SJSA1 (cell line): ENCODE data around the gene NOL12. TPM values are rescaled to one million over a fixed set of nuclear protein-coding genes. Genes with fewer than 3 reads are reported as not detected.
"Not testable (repeated sequence)": the region's sequence is repeated elsewhere in the genome, so short reads cannot be mapped to it uniquely, and the experiment has no call there.

ENCODE experiments used
- DNase-seq, 2 experiments: peaks; one replicate each; pipeline ENCODE4 v3.0.0-alpha.2; 2015 to 2020; ENCODE audit warnings: low spot score in 2 of 2, low read depth in 1 of 2
- H3K27ac ChIP-seq: fragments of 250-450 bp; sonication (Bioruptor Pico); 2 replicates; pipeline ENCODE4 v1.5.1; 2020; ENCODE audit warnings: mild to moderate bottlenecking, moderate library complexity
- H3K27me3 ChIP-seq: fragments of 250-450 bp; sonication (Bioruptor Pico); replicated peaks from 2 replicates; pipeline ENCODE4 v1.5.1; 2020; ENCODE audit warnings: mild to moderate bottlenecking, moderate library complexity
- H3K36me3 ChIP-seq: fragments of 250-450 bp; sonication (Bioruptor Pico); 2 replicates; pipeline ENCODE4 v1.5.1; 2020; ENCODE audit warnings: mild to moderate bottlenecking
- H3K4me1 ChIP-seq: fragments of 250-450 bp; sonication (Bioruptor Pico); replicated peaks from 2 replicates; pipeline ENCODE4 v1.6.1; 2021; ENCODE audit warnings: mild to moderate bottlenecking
- H3K4me3 ChIP-seq: fragments of 250-450 bp; sonication (Bioruptor Pico); 2 replicates; pipeline ENCODE4 v1.5.1; 2020; ENCODE audit warnings: mild to moderate bottlenecking
- H3K9me3 ChIP-seq: fragments of 250-450 bp; sonication (Bioruptor Pico); replicated peaks from 2 replicates; pipeline ENCODE4 v1.5.1; 2020; ENCODE audit warnings: mild to moderate bottlenecking
- total RNA-seq: library from RNA; depleted of rRNA; stranded (reverse); fragments of >200 nt; shearing (Covaris generic); gene quantifications from 2 replicates; pipeline ENCODE4 v1.2.3, GENCODE V29; 2014

NOL12 gene
- total RNA-seq, 1 experiment from 2014 or later, result 38.0 TPM

- no peak overlapping the region for H3K27ac ChIP-seq
- peaks cover 13% of the 10 kb centered on the region for H3K4me1 ChIP-seq
- H3K36me3 ChIP-seq, result peaks cover 20% of the 10 kb centered on the region
- H3K4me3 ChIP-seq, result no peak overlapping the region
- DNase-seq, result no peak
- H3K27me3 ChIP-seq, result no peaks in the 10 kb centered on the region
- no peaks in the 10 kb centered on the region for H3K9me3 ChIP-seq
Measured at GRCh38 chr22:37654563-37655251, 31.4 kb upstream of the NOL12 start.

DNA sequence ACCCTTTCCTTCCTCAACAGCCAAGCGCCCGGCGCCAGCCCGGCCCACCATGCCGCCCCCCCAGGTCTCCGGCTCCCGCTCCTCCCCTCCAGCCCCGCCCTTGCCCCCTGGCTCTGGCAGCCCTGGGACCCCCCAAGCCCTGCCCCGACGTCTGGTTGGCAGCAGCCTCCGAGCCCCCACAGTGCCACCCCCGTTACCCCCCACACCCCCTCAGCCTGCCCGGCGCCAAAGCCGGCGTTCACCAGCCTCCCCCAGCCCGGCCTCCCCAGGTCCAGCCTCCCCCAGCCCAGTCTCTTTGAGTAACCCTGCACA, 30.9 kb upstream of the NOL12 start:
- H3K36me3 ChIP-seq, result peaks cover 15% of the 10 kb centered on the region
- H3K27ac ChIP-seq, result no peak overlapping the region

DNA sequence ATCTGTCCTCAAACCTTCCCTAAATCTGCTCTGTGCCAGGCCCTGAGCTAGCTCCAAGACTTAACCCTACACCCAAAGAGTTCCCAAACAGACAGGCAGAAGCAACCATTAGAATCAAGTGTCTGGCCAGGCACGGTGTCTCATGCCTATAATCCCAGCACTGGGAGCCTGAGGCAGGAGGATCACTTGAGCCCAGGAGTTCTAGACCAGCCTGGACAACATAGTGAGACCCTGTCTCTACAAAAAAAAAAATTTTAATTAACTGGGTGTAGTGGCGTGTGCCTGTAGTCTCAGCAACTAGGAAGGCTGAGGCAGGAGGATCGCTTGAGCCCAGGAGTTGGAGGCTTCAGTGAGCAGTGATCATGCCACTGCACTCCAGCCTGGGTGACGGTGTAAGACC, 29.6 kb upstream of the NOL12 start:
- not testable (repeated sequence) for H3K4me3 ChIP-seq, H3K27ac ChIP-seq, DNase-seq, H3K27me3 ChIP-seq, H3K9me3 ChIP-seq
- H3K36me3 ChIP-seq, result peaks cover 14% of the 10 kb centered on the region
- peaks cover 32% of the 10 kb centered on the region for H3K4me1 ChIP-seq

More for the DNA sequence above, 30.9 kb upstream of the NOL12 start:
- H3K4me3 ChIP-seq, result no peak overlapping the region
- peaks cover 18% of the 10 kb centered on the region for H3K4me1 ChIP-seq
- H3K9me3 ChIP-seq, result no peaks in the 10 kb centered on the region
- no peak for DNase-seq
- no peaks in the 10 kb centered on the region for H3K27me3 ChIP-seq

GRCh38 chr22:37657590-37658132, 28.5 kb upstream of the NOL12 start:
- peaks cover 39% of the 10 kb centered on the region for H3K4me1 ChIP-seq
- DNase-seq, result no peak
- H3K27ac ChIP-seq, result peak overlapping the region; percentile 6; the same call in 1 of the 2 replicates
- peak overlapping the region; percentile 93 for H3K4me3 ChIP-seq
- H3K36me3 ChIP-seq, result peaks cover 18% of the 10 kb centered on the region
- H3K9me3 ChIP-seq, result no peaks in the 10 kb centered on the region
- no peaks in the 10 kb centered on the region for H3K27me3 ChIP-seq

DNA sequence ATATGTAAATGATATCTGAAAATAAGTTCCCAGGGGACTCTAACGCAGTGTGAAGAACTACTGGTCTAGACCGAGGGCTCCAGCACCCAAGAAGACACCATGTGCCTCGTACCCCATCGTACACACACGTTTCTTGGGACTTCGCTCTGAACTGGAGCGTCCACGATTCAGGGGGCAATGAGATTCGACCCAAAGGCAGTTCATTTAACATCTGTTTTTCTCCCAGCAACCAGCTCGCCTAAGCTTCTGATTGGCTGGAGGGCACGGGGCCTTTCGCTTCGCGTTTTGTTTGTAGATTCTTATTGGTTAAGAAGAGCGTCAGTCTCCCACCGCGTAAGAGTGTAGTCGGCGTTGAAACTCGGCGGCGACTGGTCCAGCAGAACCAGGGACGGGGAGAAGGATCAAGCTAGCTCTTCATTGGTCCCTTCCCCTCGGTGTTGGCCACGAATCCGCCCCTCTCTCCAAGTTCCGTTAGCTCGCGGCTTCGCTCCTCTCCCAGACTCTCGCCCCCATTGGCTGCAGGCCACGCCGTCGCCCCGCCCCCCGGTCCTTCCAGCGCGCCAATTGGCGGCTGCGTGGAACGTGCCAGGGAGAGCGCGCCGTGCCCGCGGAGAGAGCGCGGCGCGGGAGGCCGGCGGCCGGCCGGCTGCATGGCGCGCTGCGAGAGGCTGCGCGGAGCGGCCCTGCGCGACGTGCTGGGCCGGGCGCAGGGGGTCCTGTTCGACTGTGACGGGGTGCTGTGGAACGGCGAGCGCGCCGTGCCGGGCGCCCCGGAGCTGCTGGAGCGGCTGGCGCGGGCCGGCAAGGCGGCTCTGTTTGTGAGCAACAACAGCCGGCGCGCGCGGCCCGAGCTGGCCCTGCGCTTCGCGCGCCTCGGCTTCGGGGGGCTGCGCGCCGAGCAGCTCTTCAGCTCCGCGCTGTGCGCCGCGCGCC, 27.7 kb upstream of the NOL12 start, which contains the start of gene PDXP:
TSS of gene PDXP (plus strand) at position 591 of the 933 bp plus-strand sequence. CDS start at position 651, 60 bp downstream.
- peak; percentile 99 to 100 for DNase-seq
- peaks cover 39% of the 10 kb centered on the region for H3K4me1 ChIP-seq
- H3K27ac ChIP-seq, result peak within 1 kb of the TSS; percentile 6; the same call in 1 of the 2 replicates
- H3K4me3 ChIP-seq, result peak within 1 kb of the TSS; percentile 93
- H3K9me3 ChIP-seq, result no peaks in the 10 kb centered on the region
- H3K36me3 ChIP-seq, result peaks cover 14% of the 10 kb centered on the region
- H3K27me3 ChIP-seq, result no peaks in the 10 kb centered on the region

DNA sequence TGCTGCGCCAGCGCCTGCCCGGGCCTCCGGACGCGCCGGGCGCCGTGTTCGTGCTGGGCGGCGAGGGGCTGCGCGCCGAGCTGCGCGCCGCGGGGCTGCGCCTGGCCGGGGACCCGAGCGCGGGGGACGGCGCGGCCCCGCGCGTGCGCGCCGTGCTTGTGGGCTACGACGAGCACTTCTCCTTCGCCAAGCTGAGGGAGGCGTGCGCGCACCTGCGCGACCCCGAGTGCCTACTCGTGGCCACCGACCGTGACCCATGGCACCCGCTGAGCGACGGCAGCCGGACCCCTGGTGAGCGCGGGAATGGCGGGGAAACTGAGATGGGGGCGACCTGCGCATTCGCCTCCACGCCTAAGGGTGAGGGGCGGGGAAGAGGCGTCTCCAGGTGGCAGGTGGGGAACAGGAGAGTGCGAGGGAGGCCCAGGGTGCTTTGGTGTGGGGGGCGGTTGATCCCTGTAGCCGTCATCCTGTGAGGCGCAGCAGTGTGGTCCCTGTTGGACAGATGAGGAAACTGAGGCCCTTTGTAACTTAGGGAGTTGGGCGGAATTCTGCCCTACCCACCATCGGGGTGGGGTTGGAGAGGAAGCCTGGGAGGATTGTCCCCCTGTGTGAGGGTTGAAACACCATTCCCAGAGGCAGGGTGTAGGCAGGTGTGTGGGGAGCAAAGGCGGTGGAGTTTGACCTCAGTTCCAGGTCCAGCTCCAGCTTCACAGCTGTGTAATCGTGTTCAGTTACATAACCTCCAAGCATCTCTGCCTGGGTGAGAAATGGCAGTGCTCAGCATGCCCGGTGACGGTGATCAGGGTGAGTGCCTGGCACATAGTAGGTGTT, 26.9 kb upstream of the NOL12 start:
- Histone ChIP-seq H3K36me3 (peaks cover 13% of the 10 kb centered on the region), H3K27me3 (no peaks in the 10 kb centered on the region), H3K4me1 (peaks cover 39% of the 10 kb centered on the region), H3K4me3 (peak overlapping the region; percentile 93), H3K9me3 (no peaks in the 10 kb centered on the region), H3K27ac (no peak overlapping the region)
- DNase-seq, result no peak

GRCh38 chr22:37659897-37660708, 26.0 kb upstream of the NOL12 start:
- H3K27me3 ChIP-seq, result no peaks in the 10 kb centered on the region
- DNase-seq, result no peak
- no peaks in the 10 kb centered on the region for H3K9me3 ChIP-seq
- H3K27ac ChIP-seq, result no peak overlapping the region
- peaks cover 17% of the 10 kb centered on the region for H3K36me3 ChIP-seq
- peak overlapping the region; percentile 93 for H3K4me3 ChIP-seq
- H3K4me1 ChIP-seq, result peaks cover 39% of the 10 kb centered on the region

GRCh38 chr22:37660709-37661045, 25.5 kb upstream of the NOL12 start:
- Histone ChIP-seq H3K4me3 (no peak overlapping the region), H3K36me3 (peaks cover 23% of the 10 kb centered on the region)

GRCh38 chr22:37661160-37661924, 24.8 kb upstream of the NOL12 start:
- Histone ChIP-seq H3K27ac (peak overlapping the region; percentile 64), H3K36me3 (peaks cover 30% of the 10 kb centered on the region), H3K4me3 (no peak overlapping the region), H3K9me3 (no peaks in the 10 kb centered on the region), H3K4me1 (peaks cover 39% of the 10 kb centered on the region), H3K27me3 (no peaks in the 10 kb centered on the region)
- peak; percentile 81 to 90 for DNase-seq

More at GRCh38 chr22:37660709-37661045, 25.5 kb upstream of the NOL12 start:
- Histone ChIP-seq H3K4me1 (peaks cover 39% of the 10 kb centered on the region), H3K9me3 (no peaks in the 10 kb centered on the region), H3K27ac (peak overlapping the region; percentile 64; the same call in 1 of the 2 replicates), H3K27me3 (no peaks in the 10 kb centered on the region)
- no peak for DNase-seq

DNA sequence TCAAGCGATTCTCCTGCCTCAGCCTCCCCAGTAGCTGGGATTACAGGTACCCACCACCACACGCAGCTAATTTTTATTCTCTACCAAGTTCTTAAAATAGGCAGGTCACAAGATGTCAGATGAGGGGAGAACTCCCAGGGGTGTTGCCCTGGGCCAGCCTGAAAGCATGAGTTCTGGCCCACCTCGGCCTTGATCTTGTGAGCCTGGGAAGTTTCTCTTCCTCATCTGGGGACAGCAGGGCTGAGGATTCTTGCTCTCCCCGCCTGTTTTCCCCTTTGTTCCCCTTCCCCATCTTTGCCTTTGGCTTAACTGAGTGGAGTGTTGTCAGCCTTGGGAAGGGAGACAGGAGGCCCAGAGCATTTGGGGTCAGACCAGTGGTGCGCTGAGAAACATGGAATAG, 24.1 kb upstream of the NOL12 start:
- DNase-seq, result no peak
- Histone ChIP-seq H3K9me3 (no peaks in the 10 kb centered on the region), H3K4me1 (peaks cover 39% of the 10 kb centered on the region), H3K27ac (no peak overlapping the region), H3K36me3 (peaks cover 37% of the 10 kb centered on the region), H3K27me3 (no peaks in the 10 kb centered on the region), H3K4me3 (no peak overlapping the region)

GRCh38 chr22:37663521-37664140, 22.5 kb upstream of the NOL12 start:
- Histone ChIP-seq H3K36me3 (peaks cover 42% of the 10 kb centered on the region), H3K4me3 (no peak overlapping the region), H3K27ac (no peak overlapping the region), H3K4me1 (peaks cover 33% of the 10 kb centered on the region), H3K27me3 (no peaks in the 10 kb centered on the region), H3K9me3 (no peaks in the 10 kb centered on the region)
- DNase-seq, result no peak
